ENCODE measurements around the gene CAB39L.
"Not testable (repeated sequence)": the region's sequence is repeated elsewhere in the genome, so short reads cannot be mapped to it uniquely, and the experiment has no call there.

The CAB39L gene

GRCh38 chr13:49329831-49330545, 113.9 kb downstream of the CAB39L start:
- TF ChIP-seq CTCF (conservative IDR thresholded peaks at IDR 0.05; ENCODE audit: low read depth, low read length): no peak
- H3K27ac ChIP-seq: no peak overlapping the region
- no peak overlapping the region for H3K4me3 ChIP-seq (IDR thresholded peaks at IDR 0.05; ENCODE audit: insufficient read depth, low read depth, low read length)
- H3K36me3 ChIP-seq (ENCODE audit: insufficient read depth): no peaks in the 10 kb centered on the region
- no peaks in the 10 kb centered on the region for H4K20me1 ChIP-seq (ENCODE audit: insufficient read depth)
- H3K4me1 ChIP-seq (ENCODE audit: low read depth, poor library complexity, severe bottlenecking): no peaks in the 10 kb centered on the region
- no peak overlapping the region for H3K4me2 ChIP-seq
- H3K79me2 ChIP-seq (ENCODE audit: insufficient read depth, low read depth): no peaks in the 10 kb centered on the region
- no peak overlapping the region for H3K9ac ChIP-seq
- H3K27me3 ChIP-seq (ENCODE audit: insufficient read depth, low read depth): no peaks in the 10 kb centered on the region
- no peak overlapping the region for H2AFZ ChIP-seq (ENCODE audit: low read depth)

- not testable (repeated sequence) for H3K4me2 ChIP-seq; H3K4me3 ChIP-seq (IDR thresholded peaks at IDR 0.05; ENCODE audit: insufficient read depth, low read depth, low read length); H4K20me1 ChIP-seq (ENCODE audit: insufficient read depth); H3K79me2 ChIP-seq (ENCODE audit: insufficient read depth, low read depth); H3K27me3 ChIP-seq (ENCODE audit: insufficient read depth, low read depth); H3K36me3 ChIP-seq (ENCODE audit: insufficient read depth); H3K27ac ChIP-seq; H3K9ac ChIP-seq; H2AFZ ChIP-seq (ENCODE audit: low read depth); H3K4me1 ChIP-seq (ENCODE audit: low read depth, poor library complexity, severe bottlenecking)
Observed at GRCh38 chr13:49327145-49327544, 116.7 kb downstream of the CAB39L start.

GRCh38 chr13:49326222-49326917, 117.5 kb downstream of the CAB39L start:
- Histone ChIP-seq H3K36me3 (ENCODE audit: insufficient read depth) (no peaks in the 10 kb centered on the region), H3K79me2 (ENCODE audit: insufficient read depth, low read depth) (no peaks in the 10 kb centered on the region), H4K20me1 (ENCODE audit: insufficient read depth) (no peaks in the 10 kb centered on the region), H3K4me2 (no peak overlapping the region), H3K27ac (no peak overlapping the region), H3K4me3 (IDR thresholded peaks at IDR 0.05; ENCODE audit: insufficient read depth, low read depth, low read length) (no peak overlapping the region), H3K27me3 (ENCODE audit: insufficient read depth, low read depth) (no peaks in the 10 kb centered on the region), H2AFZ (ENCODE audit: low read depth) (no peak overlapping the region), H3K9ac (no peak overlapping the region), H3K4me1 (ENCODE audit: low read depth, poor library complexity, severe bottlenecking) (no peaks in the 10 kb centered on the region)
- TF ChIP-seq CTCF (conservative IDR thresholded peaks at IDR 0.05; ENCODE audit: low read depth, low read length): no peak

- no peak overlapping the region for H3K27ac ChIP-seq
- no peaks in the 10 kb centered on the region for H3K36me3 ChIP-seq (ENCODE audit: insufficient read depth)
- no peak for TF ChIP-seq CTCF (conservative IDR thresholded peaks at IDR 0.05; ENCODE audit: low read depth, low read length)
- H3K4me3 ChIP-seq (IDR thresholded peaks at IDR 0.05; ENCODE audit: insufficient read depth, low read depth, low read length): no peak overlapping the region
- H3K9ac ChIP-seq: no peak overlapping the region
- H3K4me2 ChIP-seq: no peak overlapping the region
- H3K4me1 ChIP-seq (ENCODE audit: low read depth, poor library complexity, severe bottlenecking): no peaks in the 10 kb centered on the region
- no peaks in the 10 kb centered on the region for H3K27me3 ChIP-seq (ENCODE audit: insufficient read depth, low read depth)
- no peak overlapping the region for H2AFZ ChIP-seq (ENCODE audit: low read depth)
- no peaks in the 10 kb centered on the region for H4K20me1 ChIP-seq (ENCODE audit: insufficient read depth)
- H3K79me2 ChIP-seq (ENCODE audit: insufficient read depth, low read depth): no peaks in the 10 kb centered on the region
Observed at GRCh38 chr13:49323344-49323743, 120.5 kb downstream of the CAB39L start.

- no peaks in the 10 kb centered on the region for H3K4me1 ChIP-seq (ENCODE audit: low read depth, poor library complexity, severe bottlenecking)
- no peak for TF ChIP-seq CTCF (conservative IDR thresholded peaks at IDR 0.05; ENCODE audit: low read depth, low read length)
- H3K4me3 ChIP-seq (IDR thresholded peaks at IDR 0.05; ENCODE audit: insufficient read depth, low read depth, low read length): no peak overlapping the region
- H3K27ac ChIP-seq: no peak overlapping the region
- no peaks in the 10 kb centered on the region for H3K36me3 ChIP-seq (ENCODE audit: insufficient read depth)
- no peaks in the 10 kb centered on the region for H3K79me2 ChIP-seq (ENCODE audit: insufficient read depth, low read depth)
- no peaks in the 10 kb centered on the region for H3K27me3 ChIP-seq (ENCODE audit: insufficient read depth, low read depth)
- H3K4me2 ChIP-seq: no peak overlapping the region
- H3K9ac ChIP-seq: no peak overlapping the region
- no peak overlapping the region for H2AFZ ChIP-seq (ENCODE audit: low read depth)
- no peaks in the 10 kb centered on the region for H4K20me1 ChIP-seq (ENCODE audit: insufficient read depth)
Observed at GRCh38 chr13:49322702-49323101, 121.2 kb downstream of the CAB39L start.

All from KMS-11 (cell line).